ENCODE data around the gene HLA-DRA.

HLA-DRA gene

DNA sequence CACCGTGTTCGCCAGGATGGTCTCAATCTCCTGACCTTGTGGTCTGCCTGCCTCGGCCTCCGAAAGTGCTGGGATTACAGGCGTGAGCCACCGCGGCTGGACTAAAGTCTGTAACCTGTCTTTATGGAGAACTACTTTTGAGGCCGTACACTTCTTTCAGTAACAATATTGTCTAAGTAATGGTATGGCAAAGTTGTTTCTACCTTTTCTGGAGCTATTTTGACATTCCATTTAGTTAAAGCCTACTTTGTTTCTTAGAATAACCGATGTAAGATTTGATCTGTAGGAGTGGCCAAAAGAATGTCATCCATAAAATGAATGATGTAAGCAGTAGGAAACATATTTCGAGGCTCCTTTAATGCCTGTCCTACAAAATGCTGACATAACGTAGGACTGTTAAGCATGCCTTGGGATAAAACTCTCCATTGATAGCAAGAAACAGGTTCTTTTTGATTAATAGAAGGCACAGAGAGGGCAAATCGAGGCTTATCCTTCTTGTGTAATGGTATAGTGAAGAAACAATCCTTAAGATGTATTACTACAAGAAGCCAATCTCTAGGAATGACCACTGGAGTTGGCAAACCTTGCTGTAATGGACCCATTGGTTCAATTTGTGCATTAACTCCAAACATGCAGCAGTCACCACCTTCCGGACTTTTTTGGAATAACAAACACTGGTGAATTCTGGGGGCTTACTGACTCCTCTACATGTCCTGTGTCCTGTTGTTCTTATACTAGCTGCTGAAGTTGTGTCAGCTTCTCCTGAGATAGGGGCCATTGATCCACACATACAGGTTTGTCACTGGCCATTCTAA is 35.9 kb downstream of the HLA-DRA start:
- no peak for DNase-seq (ENCODE audit: low spot score)

DNA sequence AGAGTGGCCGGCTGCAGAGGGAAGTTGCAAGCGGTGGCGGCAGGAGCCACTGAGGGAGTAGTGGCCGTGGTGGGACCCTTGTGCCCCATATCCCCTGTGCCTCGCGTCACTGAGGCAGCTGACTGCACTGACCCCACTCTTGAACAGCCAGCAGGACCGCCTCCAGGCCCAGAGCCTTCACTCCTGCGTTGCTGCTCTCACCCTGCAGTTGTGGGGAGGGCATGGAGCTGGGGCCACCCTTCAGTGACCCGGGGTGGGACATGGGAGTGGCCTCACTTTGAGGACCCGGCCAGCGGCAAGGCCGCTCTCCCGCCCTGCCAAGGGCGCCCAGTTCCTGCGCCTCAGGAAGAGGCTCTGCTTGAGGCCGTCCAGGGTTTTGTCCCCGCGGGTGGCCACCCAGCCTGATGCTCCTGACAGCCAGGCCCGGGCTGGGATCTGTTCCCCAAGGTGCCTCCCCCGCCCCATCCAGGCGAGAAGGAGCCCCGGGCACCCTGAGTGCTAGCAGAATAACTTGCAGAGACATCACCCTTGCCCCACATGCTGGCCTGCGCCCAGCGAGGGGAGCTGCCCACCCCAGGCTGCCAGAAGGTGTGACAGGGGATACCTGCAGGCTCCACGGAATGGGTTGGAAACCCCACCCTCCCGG is 44.4 kb downstream of the HLA-DRA start:
- DNase-seq (ENCODE audit: low spot score), result no peak

DNA sequence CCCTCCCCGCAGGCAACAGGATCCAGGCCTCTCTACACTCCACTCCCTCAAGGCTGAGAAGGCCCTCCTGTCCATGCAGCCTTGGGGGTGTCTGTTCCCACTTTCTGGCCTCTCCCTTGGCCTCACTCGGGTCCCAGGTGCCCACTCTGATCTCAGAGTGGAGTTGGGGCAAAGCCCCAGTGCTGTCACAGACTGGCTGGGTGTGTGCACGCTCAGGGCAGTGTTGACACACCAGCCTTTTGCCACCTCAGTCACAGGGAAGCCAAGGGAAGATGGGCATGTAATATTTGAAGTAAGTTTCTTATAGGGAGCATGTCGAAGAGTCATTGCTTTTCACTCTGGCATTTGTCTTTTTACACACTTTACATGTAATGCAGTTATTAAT is 44.9 kb downstream of the HLA-DRA start:
- no peak for DNase-seq (ENCODE audit: low spot score)

DNA sequence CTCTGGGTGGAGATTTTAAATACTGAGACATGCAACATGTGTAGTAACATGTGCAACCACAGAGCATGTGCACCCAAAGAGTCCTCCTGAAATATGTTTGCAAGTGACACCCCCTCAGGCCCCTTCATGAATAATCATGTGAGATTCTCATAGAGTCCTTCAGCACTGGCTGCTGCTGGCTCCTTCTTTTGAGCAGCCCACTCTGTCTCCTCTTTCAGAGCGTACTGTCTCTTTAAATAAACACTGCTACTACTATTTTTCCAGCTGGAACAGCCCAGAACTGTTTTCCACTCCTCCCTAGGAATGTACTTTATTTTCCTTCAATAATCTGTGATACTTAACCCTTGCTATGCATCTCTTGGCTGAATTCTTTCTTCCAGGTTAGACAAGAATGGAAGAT is 48.4 kb downstream of the HLA-DRA start:
- DNase-seq (ENCODE audit: low spot score), result no peak

DNA sequence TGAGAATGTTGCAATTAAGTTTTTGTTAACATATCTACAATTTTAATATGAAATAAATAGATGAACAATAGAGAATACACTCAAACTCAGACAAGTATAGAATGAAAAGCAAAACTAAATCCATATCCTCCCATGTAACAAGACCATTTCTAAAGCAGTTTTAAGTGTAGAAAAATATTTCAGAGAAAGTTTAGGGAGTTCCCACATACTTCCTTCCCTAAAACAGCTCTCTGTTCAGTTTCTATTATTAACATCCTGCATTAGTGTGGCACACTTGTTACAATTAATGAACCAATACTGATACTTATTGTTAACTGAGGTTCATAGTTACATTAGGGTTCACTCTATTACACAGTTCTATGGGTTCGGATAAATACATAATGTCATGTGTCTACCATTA is 52.0 kb downstream of the HLA-DRA start:
- DNase-seq (ENCODE audit: low spot score), result no peak

DNA sequence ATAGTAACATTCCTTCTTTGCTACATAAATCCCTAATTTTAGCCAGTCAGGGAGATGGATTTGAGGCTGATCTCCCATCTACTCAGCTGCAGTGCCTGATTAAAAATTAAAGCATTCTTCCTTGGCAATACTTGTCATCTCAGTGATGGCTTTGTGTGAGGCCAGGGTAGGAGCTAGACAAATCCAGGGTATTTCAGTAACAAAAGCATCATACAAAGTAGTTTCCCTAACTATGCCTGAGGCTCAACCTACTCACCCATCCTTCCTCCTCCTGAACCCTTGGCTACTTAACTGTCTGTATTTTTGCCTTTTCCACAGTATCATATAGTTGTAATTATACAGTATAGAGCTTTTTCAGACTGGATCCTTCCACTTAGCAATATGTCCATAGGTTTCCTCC is 52.7 kb downstream of the HLA-DRA start:
- DNase-seq (ENCODE audit: low spot score), result no peak

All from germinal center (tissue), 1 donor.